HG02981 (cell line): ENCODE measurements around the gene ITIH1.
"Not testable (repeated sequence)": the region's sequence is repeated elsewhere in the genome, so short reads cannot be mapped to it uniquely, and the experiment has no call there.

ENCODE experiments used
- ATAC-seq: cut with Tn5 transposase; IDR thresholded peaks from one replicate; pipeline ENCODE4 v1.9.1; 2021; ENCODE audit warnings: mild to moderate bottlenecking, moderate library complexity; ENCODE audit not compliant: unreplicated experiment

ITIH1 gene, protein sequence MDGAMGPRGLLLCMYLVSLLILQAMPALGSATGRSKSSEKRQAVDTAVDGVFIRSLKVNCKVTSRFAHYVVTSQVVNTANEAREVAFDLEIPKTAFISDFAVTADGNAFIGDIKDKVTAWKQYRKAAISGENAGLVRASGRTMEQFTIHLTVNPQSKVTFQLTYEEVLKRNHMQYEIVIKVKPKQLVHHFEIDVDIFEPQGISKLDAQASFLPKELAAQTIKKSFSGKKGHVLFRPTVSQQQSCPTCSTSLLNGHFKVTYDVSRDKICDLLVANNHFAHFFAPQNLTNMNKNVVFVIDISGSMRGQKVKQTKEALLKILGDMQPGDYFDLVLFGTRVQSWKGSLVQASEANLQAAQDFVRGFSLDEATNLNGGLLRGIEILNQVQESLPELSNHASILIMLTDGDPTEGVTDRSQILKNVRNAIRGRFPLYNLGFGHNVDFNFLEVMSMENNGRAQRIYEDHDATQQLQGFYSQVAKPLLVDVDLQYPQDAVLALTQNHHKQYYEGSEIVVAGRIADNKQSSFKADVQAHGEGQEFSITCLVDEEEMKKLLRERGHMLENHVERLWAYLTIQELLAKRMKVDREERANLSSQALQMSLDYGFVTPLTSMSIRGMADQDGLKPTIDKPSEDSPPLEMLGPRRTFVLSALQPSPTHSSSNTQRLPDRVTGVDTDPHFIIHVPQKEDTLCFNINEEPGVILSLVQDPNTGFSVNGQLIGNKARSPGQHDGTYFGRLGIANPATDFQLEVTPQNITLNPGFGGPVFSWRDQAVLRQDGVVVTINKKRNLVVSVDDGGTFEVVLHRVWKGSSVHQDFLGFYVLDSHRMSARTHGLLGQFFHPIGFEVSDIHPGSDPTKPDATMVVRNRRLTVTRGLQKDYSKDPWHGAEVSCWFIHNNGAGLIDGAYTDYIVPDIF

DNA sequence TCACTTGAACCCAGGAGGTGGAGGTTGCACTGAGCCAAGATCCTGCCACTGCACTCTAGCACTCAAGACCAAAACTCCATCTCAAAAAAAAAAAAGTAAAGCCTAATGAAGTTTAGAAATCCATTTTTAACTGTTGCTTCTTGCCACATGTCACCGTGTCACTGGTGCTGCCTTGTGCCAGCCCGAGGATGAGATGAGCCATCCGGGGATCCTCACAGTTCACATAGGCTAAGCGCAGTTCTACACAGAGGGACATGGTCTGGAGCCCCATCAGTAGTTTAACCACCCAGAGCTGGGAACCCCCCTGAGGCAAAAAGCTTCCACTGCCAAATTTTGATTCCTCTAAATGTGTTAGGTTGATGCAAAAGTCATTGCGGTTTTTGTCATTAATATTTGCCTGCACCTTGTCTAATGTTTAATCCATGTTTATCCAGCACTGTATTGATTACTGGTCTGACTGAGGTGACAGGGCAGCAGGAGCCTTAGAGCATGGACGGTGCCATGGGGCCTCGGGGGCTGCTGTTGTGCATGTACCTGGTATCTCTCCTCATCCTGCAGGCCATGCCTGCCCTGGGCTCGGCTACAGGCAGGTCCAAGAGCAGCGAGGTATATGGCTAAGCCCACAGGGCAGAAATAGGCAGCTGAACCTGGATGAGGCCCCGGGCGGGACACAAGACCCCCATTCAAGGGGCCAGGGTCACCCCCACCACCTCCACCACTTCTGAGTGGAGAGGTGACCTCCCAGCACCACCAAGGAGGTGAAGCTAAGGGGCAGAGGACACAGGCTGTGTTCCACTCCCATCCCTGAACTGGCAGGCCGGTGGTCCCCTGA lies at the start of gene ITIH1:
ITIH1 (plus strand) TSS at position 473 of the 832 bp plus-strand sequence; CDS start at position 490, 17 bp downstream.
- ATAC-seq: no peak

DNA sequence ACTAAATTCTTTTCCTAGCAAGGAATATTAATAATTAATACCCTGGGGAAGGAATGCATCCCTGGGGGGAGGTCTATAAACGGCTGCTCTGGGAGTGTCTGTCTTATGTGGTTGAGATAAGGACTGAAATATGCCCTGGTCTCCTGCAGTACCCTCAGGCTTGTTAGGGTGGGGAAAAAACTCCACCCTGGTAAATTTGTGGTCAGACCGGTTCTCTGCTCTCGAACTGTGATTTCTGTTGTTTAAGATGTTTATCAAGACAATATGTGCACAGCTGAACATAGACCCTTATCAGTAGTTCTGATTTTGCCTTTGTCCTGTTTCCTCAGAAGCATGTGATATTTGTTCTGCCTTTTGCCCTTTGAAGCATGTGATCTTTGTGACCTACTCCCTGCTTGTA lies 48.6 kb upstream of the ITIH1 start:
- not testable (repeated sequence) for ATAC-seq

- no peak for ATAC-seq
Observed at GRCh38 chr3:52730681-52731080, 46.7 kb upstream of the ITIH1 start.

DNA sequence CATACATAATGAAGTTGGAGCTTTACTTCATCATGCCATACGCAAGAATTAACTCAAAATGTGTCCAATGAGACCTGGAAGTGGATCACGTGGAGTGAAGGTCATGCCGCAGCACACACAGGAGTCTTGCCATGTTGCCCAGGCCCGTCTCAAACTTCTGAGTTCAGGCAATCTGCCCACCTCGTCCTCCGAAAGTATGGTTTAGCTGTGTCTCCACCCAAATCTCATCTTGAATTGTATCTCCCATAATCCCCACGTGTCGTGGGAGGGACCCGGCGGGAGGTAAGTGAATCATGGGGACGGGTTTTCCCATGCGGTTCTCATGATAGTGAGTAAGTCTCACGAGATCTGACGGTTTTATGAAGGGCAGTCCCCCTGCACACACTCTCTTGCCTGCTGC lies 45.8 kb upstream of the ITIH1 start:
- ATAC-seq: no peak

GRCh38 chr3:52733256-52733891 lies 44.0 kb upstream of the ITIH1 start:
- no peak for ATAC-seq

- no peak for ATAC-seq
Observed at GRCh38 chr3:52739730-52740129, 37.7 kb upstream of the ITIH1 start.

DNA sequence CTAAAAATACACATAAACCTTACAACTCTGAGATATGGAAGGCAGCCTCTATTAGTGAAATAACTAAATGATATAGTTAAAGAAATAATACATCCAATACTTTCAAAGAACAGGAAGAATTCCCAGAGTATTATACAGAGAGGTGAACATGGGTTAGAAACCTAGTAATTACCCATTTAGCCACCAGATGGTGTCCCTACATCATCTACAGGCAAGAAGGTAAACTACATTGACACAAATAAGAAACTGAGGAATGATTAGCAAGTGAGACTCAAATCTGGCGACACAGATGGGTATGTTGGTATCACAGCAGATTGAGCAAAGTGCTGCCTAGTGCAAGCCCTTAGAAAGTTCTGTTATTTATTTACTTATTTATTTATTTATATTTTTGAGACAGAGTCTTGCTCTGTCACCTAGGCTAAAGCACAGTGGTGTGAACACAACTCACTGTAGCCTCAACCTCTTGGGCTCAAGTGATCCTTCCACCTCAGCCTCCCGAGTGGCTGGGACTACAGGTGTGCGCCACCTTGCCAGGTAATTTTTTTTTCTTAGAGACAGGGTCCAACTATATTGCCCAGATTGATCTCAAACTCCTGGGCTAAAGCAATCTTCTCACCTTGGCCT lies 34.9 kb upstream of the ITIH1 start:
- no peak for ATAC-seq

- no peak for ATAC-seq
Observed at GRCh38 chr3:52743152-52743551, 34.2 kb upstream of the ITIH1 start.

DNA sequence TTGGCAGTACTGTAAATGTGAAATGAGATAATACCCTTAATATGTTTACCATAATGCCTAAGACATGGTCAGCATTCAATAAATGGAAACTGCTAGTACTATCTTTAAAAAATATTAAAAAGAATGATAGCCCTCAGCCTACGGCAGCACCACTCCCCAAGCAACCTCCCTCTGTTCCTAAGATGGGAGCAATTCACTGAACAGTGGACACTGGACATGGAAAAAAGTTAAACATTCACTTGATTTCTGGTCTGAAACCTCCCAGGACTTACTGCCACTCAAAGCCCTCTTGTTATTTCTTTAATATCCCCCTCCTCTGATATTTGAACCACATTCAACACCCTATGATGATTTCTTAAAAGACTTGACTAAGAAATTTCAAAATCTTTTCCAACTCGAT lies 33.7 kb upstream of the ITIH1 start:
- ATAC-seq: no peak

DNA sequence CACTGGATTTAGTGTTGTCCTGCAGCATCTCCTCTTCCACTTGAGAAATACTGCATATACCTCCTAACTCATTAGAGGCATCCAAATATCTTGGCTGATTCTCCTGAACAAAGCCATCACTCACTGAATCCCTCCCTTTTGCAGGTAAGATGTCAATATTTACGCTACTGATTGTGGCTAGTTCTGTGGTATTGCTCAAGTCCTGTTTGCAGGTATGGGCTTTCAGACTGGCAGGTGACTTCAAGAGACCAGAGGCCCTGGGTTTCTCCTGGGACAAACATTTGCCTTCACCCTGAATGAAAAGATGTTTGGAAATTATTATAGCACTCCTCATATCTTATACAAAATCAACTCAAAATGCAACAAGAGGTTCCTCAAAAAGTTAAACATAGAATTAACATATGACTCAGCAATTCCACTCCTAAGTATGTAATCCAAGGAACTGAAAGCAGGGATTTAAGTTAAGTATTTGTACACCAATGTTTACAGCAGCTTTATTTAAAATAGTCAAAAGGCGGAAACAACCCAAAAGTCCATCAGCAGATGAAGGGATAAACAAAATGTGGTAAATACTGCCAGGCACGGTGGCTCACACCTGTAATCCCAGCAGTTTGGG lies 25.2 kb upstream of the ITIH1 start:
- ATAC-seq: no peak

DNA sequence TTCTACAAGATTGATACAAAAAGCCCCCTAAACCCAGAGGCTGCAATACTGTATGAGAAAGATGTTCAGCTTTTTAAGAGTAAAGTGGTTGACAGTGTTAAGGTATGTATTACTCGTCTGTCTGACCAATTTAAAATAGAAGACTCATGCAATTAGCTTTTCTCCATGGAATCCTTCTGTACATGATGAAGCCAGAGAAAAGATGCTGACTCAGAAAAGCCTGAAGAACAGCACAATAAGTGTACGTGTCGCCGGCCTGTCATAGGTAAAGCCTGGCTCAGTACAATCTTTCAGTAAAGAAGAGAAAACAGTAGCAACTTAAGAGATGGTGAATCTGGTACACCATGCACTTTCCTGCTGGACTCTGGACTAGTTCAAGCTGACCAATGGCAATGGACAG lies 23.0 kb upstream of the ITIH1 start:
- no peak for ATAC-seq

DNA sequence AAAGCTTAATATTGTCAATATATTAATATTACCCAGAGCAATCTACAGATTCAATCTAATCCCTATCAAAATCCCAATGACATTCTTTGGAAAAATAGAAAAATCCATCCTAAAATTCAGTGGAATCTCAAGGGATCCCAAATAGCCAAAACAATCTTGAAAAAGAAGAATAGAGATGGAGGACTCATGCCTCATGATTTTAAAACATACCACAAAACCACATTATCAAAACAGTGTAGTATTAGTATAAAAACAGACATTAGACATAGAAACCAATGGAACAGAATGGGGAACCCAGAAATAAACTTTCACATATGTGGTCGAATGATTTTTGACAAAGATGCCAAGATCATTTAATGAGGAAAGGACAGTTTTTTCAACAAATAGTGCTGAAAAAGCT lies 21.3 kb upstream of the ITIH1 start:
- ATAC-seq: no peak

DNA sequence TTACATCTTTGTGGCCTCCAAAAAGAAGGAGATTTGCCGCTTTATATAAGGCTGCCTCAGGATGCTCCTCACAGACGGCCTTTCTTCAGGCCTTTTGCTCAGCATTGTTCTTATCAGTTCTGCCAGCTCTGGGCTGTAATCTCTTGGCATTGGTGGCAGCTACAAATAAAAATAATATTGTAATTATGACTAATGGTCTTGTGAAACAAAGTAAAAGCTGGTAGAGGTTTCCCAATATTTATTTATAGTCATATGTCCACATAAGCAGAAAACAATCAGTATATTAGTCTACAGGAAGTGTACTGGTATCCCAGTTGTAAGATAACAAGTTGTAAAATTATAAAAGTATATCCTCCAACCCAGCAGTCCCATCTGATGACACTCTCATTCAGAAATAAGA lies 13.9 kb upstream of the ITIH1 start:
- ATAC-seq: no peak

GRCh38 chr3:52769786-52770455 lies 7.5 kb upstream of the ITIH1 start:
- ATAC-seq: no peak

DNA sequence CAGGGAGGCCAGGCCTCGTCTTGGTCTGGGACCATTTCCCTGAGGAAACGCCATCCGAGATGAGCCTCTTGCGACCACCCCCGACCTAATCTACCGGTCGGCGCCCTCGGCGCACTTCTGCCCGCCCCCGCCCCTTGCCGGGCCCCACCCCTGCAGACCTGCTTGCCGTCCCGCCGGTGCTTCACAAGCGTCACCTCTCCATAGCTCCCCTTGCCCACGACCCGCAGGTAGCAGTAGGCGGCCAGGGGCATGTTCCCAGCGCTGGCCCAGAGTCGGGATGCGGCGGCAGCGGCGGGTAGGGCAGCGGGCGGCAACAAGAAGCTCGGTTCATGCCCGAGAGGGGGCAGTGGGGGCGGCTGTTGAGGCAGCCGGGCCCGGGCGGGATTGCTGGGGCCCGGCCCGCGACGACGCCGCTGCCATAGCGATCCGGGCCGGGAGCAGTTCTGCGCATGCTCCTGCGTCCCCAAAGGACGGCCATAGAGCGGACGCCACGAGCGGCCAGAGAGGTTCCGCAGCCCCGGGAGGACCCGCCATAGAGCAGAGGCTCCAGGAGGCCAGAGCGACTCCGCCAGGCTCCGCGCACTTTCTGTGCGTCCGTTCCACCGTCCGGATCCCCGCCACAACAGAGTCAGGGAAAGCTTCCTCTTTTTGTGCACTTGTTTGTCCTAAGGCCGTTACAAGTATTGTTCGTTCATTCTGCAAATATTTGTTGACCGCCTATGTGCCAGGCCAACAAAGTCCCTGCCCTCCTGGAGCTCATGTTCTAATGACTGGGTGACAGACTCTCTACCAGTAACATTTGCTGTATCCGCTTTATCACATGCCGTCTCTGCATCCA lies 6.7 kb upstream of the ITIH1 start, which contains the start of gene NEK4:
NEK4 (minus strand) TSS at position 445 of the 838 bp plus-strand sequence; CDS start at position 251, 194 bp downstream.
- peak; percentile 93 for ATAC-seq

- peak; percentile 5 for ATAC-seq
Observed at GRCh38 chr3:52771334-52771681, 6.1 kb upstream of the ITIH1 start.

GRCh38 chr3:52771702-52772101 lies 5.7 kb upstream of the ITIH1 start:
- no peak for ATAC-seq

GRCh38 chr3:52773361-52774065 lies 3.9 kb upstream of the ITIH1 start:
- ATAC-seq: no peak
